ENCODE data around the gene ASB6.

ASB6 gene

GRCh38 chr9:129585352-129585751 is 56.6 kb downstream of the ASB6 start:
- DNase-seq (ENCODE audit: extremely low read depth, insufficient read length): no peak
- Histone ChIP-seq H3K36me3 (ENCODE audit: control insufficient read depth, insufficient read depth, low read length) (no peaks in the 10 kb centered on the region), H3K4me3 (replicated peaks; ENCODE audit: low read depth, low read length) (no peak overlapping the region), H3K27me3 (replicated peaks; ENCODE audit: control insufficient read depth, insufficient read depth, low read length) (no peaks in the 10 kb centered on the region)
- no peak for TF ChIP-seq CTCF (IDR thresholded peaks at IDR 0.05; ENCODE audit: insufficient read depth, low read length, poor library complexity, severe bottlenecking)

Measured in GM06990 (cell line).